HG03575 (cell line): ENCODE results near the gene AUTS2.

Source experiments
- ATAC-seq: cut with Tn5 transposase; IDR thresholded peaks from one replicate; pipeline ENCODE4 v1.9.1; 2021; ENCODE audit not compliant: unreplicated experiment, insufficient number of reproducible peaks, low FRiP score; ENCODE audit errors: extremely low read depth

Gene AUTS2

GRCh38 chr7:69922026-69922803, 323.9 kb downstream of the AUTS2 start:
- peak; percentile 79 for ATAC-seq

GRCh38 chr7:69927461-69927860, 329.2 kb downstream of the AUTS2 start:
- ATAC-seq, result no peak

- no peak for ATAC-seq
Measured at GRCh38 chr7:69928621-69929020, 330.3 kb downstream of the AUTS2 start.

GRCh38 chr7:69929622-69930021, 331.3 kb downstream of the AUTS2 start:
- ATAC-seq, result no peak

GRCh38 chr7:69932034-69932628, 333.9 kb downstream of the AUTS2 start:
- ATAC-seq, result no peak

GRCh38 chr7:69934144-69934903, 336.0 kb downstream of the AUTS2 start:
- ATAC-seq, result no peak

- ATAC-seq, result no peak
Measured at GRCh38 chr7:69935107-69935506, 336.8 kb downstream of the AUTS2 start.

GRCh38 chr7:69937097-69937496, 338.8 kb downstream of the AUTS2 start:
- no peak for ATAC-seq

- ATAC-seq, result no peak
Measured at GRCh38 chr7:69939317-69939716, 341.0 kb downstream of the AUTS2 start.

GRCh38 chr7:69941077-69941651, 342.9 kb downstream of the AUTS2 start:
- no peak for ATAC-seq

- no peak for ATAC-seq
Measured at GRCh38 chr7:69942573-69942972, 344.3 kb downstream of the AUTS2 start.

- no peak for ATAC-seq
Measured at GRCh38 chr7:69946901-69947300, 348.6 kb downstream of the AUTS2 start.

- ATAC-seq, result no peak
Measured at GRCh38 chr7:69947998-69948397, 349.7 kb downstream of the AUTS2 start.

GRCh38 chr7:69949122-69949521, 350.8 kb downstream of the AUTS2 start:
- ATAC-seq, result no peak

- no peak for ATAC-seq
Measured at GRCh38 chr7:69951458-69951857, 353.2 kb downstream of the AUTS2 start.

- ATAC-seq, result no peak
Measured at GRCh38 chr7:69953136-69954067, 355.1 kb downstream of the AUTS2 start.

- no peak for ATAC-seq
Measured at GRCh38 chr7:69956541-69956940, 358.3 kb downstream of the AUTS2 start.

- no peak for ATAC-seq
Measured at GRCh38 chr7:69957661-69958060, 359.4 kb downstream of the AUTS2 start.
